Endothelial cell of umbilical vein (primary cell): ENCODE measurements around the gene TXNDC8.

Source experiments
- CTCF ChIP-seq, 2 donors: IDR thresholded peaks; 1 replicate in 1 of 2; 2 replicates in 1 of 2; pipeline ENCODE4 v1.5.1; 2011; ENCODE audit warnings: low read length in 2 of 2, mild to moderate bottlenecking in 2 of 2, moderate library complexity in 2 of 2, control low read depth in 1 of 2, inconsistent platforms in 1 of 2, low read depth in 1 of 2; ENCODE audit not compliant: insufficient read depth in 1 of 2; ENCODE audit errors: extremely low read depth in 1 of 2
- EZH2 ChIP-seq: IDR thresholded peaks from 2 replicates; pipeline ENCODE4 v1.6.1; 2012; ENCODE audit warnings: borderline replicate concordance, low read depth, mild to moderate bottlenecking, moderate library complexity, low read length, inconsistent platforms; ENCODE audit not compliant: severe bottlenecking
- FOS ChIP-seq: IDR thresholded peaks from 2 replicates; pipeline ENCODE4 v1.6.1; 2011; ENCODE audit warnings: mild to moderate bottlenecking, low read length, moderate library complexity, borderline replicate concordance; ENCODE audit not compliant: insufficient read depth
- JUN ChIP-seq: IDR thresholded peaks from 2 replicates; pipeline ENCODE4 v1.6.1; 2011; ENCODE audit warnings: borderline replicate concordance, low read depth; ENCODE audit not compliant: insufficient read length, insufficient read depth
- MAX ChIP-seq: IDR thresholded peaks from 2 replicates; pipeline ENCODE4 v1.6.1; 2011; ENCODE audit not compliant: insufficient read depth, insufficient read length
- MYC ChIP-seq: IDR thresholded peaks from one replicate; pipeline ENCODE4 v1.6.1; 2011; ENCODE audit warnings: mild to moderate bottlenecking, low read depth, low read length
- POLR2A ChIP-seq: IDR thresholded peaks from 2 replicates; pipeline ENCODE4 v1.6.1; 2012; ENCODE audit warnings: low read depth, mild to moderate bottlenecking, control low read depth, low read length
- POLR2AphosphoS5 ChIP-seq: IDR thresholded peaks from 2 replicates; pipeline ENCODE4 v1.6.1; 2012; ENCODE audit warnings: low read depth, mild to moderate bottlenecking, control low read depth, low read length, moderate library complexity; ENCODE audit not compliant: insufficient read depth

GRCh38 chr9:110330484-110331105 lies 7.1 kb downstream of the TXNDC8 start:
- no peak for TF ChIP-seq CTCF (IDR thresholded peaks at IDR 0.05; ENCODE audit: extremely low read depth in 1 of 2, insufficient read depth in 1 of 2, low read depth in 1 of 2, low read length in 2 of 2)
- no peak for TF ChIP-seq POLR2A
- TF ChIP-seq MAX: no peak
- TF ChIP-seq MYC: no peak
- no peak for TF ChIP-seq JUN
- no peak for TF ChIP-seq FOS
- no peak for TF ChIP-seq POLR2AphosphoS5
- no peak for TF ChIP-seq EZH2
